ENCODE data around the gene INA. TPM values are rescaled to one million over a fixed set of nuclear protein-coding genes. Genes with fewer than 3 reads are reported as not detected.

The INA gene
- total RNA-seq, 2 experiments from 2014 or later = 0.09 TPM; not detected in 1

- peaks cover 2% of the 10 kb centered on the region for H3K4me1 Mint-ChIP-seq
- POLR2A ChIA-PET = no interaction called here
- DNase-seq = no peak
- H3K27ac Mint-ChIP-seq = no peak overlapping the region
- no peaks in the 10 kb centered on the region for H3K36me3 Mint-ChIP-seq
- peaks cover 73% of the 10 kb centered on the region for H3K27me3 Mint-ChIP-seq
- no peak for ATAC-seq (ENCODE audit: low read depth)
- H3K4me3 Mint-ChIP-seq = no peak overlapping the region
- H3K9me3 Mint-ChIP-seq = peaks cover 1% of the 10 kb centered on the region
Observed at GRCh38 chr10:103280506-103280905, 3.6 kb downstream of the INA start.

DNA sequence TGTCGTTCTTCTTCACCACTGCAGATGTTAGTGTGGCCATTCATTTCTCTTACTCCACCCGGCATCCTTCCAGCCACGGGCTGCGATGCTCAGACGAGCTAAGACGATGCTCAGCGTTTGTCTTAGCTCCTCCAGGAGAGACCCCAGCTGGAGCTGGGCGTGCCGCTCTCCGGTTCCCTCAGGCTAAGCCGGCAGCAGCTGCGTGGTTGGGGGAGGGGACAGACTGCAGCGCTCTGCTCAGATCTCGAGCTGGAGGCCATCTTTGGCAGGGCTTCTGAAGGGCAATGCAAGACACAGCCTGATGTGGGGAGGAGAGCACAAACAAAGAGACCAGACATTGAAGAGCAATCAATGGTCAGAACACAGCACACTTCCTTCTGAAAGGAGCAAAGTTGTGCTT, 4.8 kb downstream of the INA start:
- DNase-seq = no peak
- peaks cover 2% of the 10 kb centered on the region for H3K4me1 Mint-ChIP-seq
- POLR2A ChIA-PET = no interaction called here
- no peak for ATAC-seq (ENCODE audit: low read depth)
- no peak overlapping the region for H3K4me3 Mint-ChIP-seq
- no peak overlapping the region for H3K27ac Mint-ChIP-seq
- H3K9me3 Mint-ChIP-seq = peaks cover 1% of the 10 kb centered on the region
- no peaks in the 10 kb centered on the region for H3K36me3 Mint-ChIP-seq
- peaks cover 65% of the 10 kb centered on the region for H3K27me3 Mint-ChIP-seq

DNA sequence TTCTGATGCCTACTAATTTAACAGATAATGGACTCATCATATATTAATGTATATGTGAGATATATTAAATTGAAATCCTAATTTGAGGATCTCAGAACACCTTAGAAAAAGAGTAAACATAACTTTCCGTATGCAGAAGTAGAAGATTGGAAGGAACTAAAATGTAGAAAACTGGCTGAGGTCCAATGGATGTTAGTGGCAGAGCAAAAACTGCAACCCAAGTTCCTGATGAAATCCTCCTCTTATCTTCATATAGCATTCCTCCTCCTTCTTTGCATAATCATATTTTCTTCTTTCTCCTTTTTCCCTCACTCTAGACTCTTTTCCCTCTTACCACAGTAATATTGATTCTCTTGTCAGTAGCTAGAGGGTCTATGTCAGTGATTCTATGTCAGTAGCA, 6.0 kb downstream of the INA start:
- Mint-ChIP-seq H3K27me3 (peaks cover 67% of the 10 kb centered on the region), H3K4me1 (peaks cover 2% of the 10 kb centered on the region), H3K9me3 (peaks cover 1% of the 10 kb centered on the region), H3K27ac (no peak overlapping the region), H3K36me3 (no peaks in the 10 kb centered on the region), H3K4me3 (no peak overlapping the region)
- POLR2A ChIA-PET = no interaction called here
- DNase-seq = no peak
- ATAC-seq (ENCODE audit: low read depth) = no peak

DNA sequence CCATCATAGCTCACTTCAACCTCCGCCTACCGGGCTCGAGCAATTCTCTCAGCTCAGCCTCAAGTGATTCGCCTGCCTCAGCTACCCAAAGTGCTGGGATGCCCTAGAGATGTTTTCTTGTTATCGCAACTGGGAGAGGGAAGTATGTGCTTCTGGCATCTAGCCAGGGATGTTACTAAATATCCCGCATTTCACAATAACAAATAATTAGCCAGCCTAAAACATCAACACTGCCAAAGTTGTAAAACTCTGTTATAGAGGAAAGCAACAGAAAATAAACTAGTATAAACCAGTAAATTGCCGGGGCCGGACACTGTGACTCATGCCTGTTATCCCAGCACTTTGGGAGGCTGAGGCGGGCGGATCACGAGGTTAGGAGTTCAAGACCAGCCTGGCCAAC, 7.2 kb downstream of the INA start:
- H3K27me3 Mint-ChIP-seq = peaks cover 66% of the 10 kb centered on the region
- no peak overlapping the region for H3K4me3 Mint-ChIP-seq
- ATAC-seq (ENCODE audit: low read depth) (no peak), DNase-seq (no peak)
- H3K9me3 Mint-ChIP-seq = no peaks in the 10 kb centered on the region
- POLR2A ChIA-PET = no interaction called here
- no peaks in the 10 kb centered on the region for H3K36me3 Mint-ChIP-seq
- no peak overlapping the region for H3K27ac Mint-ChIP-seq
- no peaks in the 10 kb centered on the region for H3K4me1 Mint-ChIP-seq

- no peak for ATAC-seq (ENCODE audit: low read depth)
- Mint-ChIP-seq H3K27ac (no peak overlapping the region), H3K36me3 (no peaks in the 10 kb centered on the region), H3K9me3 (no peaks in the 10 kb centered on the region), H3K27me3 (peaks cover 46% of the 10 kb centered on the region), H3K4me3 (no peak overlapping the region), H3K4me1 (no peaks in the 10 kb centered on the region)
- no peak for DNase-seq
- POLR2A ChIA-PET = interaction anchor here (1.0 kb wide), 1 partner anchor 13 kb away, joined by 3 read pairs; no protein-coding TSS in a partner anchor
Observed at GRCh38 chr10:103287992-103288391, 11.1 kb downstream of the INA start.

GRCh38 chr10:103291588-103291987, 14.7 kb downstream of the INA start:
- POLR2A ChIA-PET = no interaction called here
- Mint-ChIP-seq H3K27me3 (peaks cover 35% of the 10 kb centered on the region), H3K27ac (no peak overlapping the region), H3K4me1 (no peaks in the 10 kb centered on the region), H3K4me3 (no peak overlapping the region), H3K9me3 (no peaks in the 10 kb centered on the region), H3K36me3 (no peaks in the 10 kb centered on the region)
- no peak for DNase-seq
- no peak for ATAC-seq (ENCODE audit: low read depth)

DNA sequence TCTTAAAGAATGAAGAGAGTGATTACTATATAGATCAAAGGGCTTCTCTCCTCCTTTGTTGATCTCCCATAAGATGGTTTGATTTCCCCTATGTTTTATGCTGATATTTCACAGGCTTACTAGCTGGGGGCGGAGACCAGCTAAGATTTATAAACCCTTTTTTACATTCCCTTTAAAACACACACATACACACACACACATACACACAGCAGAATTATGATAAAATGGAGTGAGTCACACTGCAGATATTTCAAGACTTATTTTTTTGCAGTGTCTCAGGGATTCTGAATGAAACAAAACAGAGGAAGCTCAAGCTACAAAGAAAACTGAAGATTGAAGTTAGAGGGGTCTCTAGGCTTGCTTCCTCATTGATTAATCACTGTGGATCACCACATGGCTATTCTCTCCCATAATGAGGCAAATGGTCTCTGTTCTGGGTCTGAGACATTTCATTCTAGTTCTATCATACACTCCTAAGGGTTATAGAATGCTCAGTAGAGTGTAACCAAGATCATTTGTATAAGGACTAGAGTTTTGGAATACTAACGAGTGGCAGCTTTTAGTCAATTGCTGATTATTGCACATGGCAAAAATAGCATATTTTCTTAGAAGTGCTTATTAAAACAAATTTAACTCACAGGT, 18.6 kb downstream of the INA start:
- no peak overlapping the region for H3K4me3 Mint-ChIP-seq
- H3K27me3 Mint-ChIP-seq = peaks cover 10% of the 10 kb centered on the region
- H3K4me1 Mint-ChIP-seq = peaks cover 4% of the 10 kb centered on the region
- no peaks in the 10 kb centered on the region for H3K9me3 Mint-ChIP-seq
- no peaks in the 10 kb centered on the region for H3K36me3 Mint-ChIP-seq
- ATAC-seq (ENCODE audit: low read depth) = no peak
- POLR2A ChIA-PET = no interaction called here
- DNase-seq = no peak
- H3K27ac Mint-ChIP-seq = no peak overlapping the region

GRCh38 chr10:103307594-103307993, 30.7 kb downstream of the INA start:
- H3K9me3 Mint-ChIP-seq = no peaks in the 10 kb centered on the region
- H3K36me3 Mint-ChIP-seq = peaks cover 20% of the 10 kb centered on the region
- H3K4me1 Mint-ChIP-seq = no peaks in the 10 kb centered on the region
- DNase-seq (no peak), ATAC-seq (ENCODE audit: low read depth) (no peak)
- no peak overlapping the region for H3K27ac Mint-ChIP-seq
- no peak overlapping the region for H3K4me3 Mint-ChIP-seq
- H3K27me3 Mint-ChIP-seq = no peaks in the 10 kb centered on the region
- POLR2A ChIA-PET = interaction anchor here (0.7 kb wide), 1 partner anchor 9 kb away, joined by 5 read pairs; no protein-coding TSS in a partner anchor

DNA sequence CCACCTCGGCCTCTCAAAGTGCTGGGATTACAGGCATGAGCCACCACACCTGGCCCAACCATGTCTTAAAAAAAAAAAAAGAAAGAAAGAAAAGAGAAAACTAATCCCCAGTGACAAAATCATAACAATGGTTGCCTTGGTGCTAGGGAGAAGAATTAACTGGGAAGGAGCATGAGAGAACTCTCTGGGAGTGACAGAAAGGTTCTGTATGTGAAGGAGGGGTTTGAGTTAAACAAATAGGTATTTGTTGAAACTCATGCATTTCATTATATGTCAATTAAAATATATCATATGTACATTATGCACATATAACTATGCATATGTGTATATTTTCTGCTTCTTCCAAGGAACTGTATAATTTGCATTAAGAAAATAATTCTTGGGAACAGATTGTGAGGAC, 33.3 kb downstream of the INA start:
- ATAC-seq (ENCODE audit: low read depth) = no peak
- H3K27ac Mint-ChIP-seq = no peak overlapping the region
- H3K36me3 Mint-ChIP-seq = peaks cover 22% of the 10 kb centered on the region
- H3K9me3 Mint-ChIP-seq = no peaks in the 10 kb centered on the region
- no peak for DNase-seq
- POLR2A ChIA-PET = interaction anchor here (0.7 kb wide), 1 partner anchor 58 kb away, joined by 3 read pairs; the partner anchor contains the start of gene TAF5
- H3K4me1 Mint-ChIP-seq = no peaks in the 10 kb centered on the region
- no peak overlapping the region for H3K4me3 Mint-ChIP-seq
- no peaks in the 10 kb centered on the region for H3K27me3 Mint-ChIP-seq

DNA sequence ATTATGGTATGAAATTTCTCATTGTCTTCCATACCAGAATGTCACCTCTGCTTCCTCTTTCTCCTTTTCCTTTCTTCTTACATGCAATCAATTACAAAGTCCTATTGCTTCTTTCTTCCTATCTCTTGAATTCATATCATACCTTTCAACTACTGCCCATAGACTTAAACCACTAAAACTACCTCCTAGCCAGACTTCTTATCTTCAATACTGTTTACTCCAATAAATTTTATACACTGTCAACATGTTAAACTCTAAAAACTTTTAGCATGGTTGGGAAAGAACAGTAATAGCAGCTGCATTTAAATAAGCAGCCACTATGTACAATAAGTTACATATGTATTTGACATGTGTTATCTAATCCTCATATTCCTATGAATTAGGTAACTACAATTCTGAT, 39.1 kb downstream of the INA start:
- no peak overlapping the region for H3K27ac Mint-ChIP-seq
- peaks cover 22% of the 10 kb centered on the region for H3K36me3 Mint-ChIP-seq
- no peaks in the 10 kb centered on the region for H3K9me3 Mint-ChIP-seq
- no peak for DNase-seq
- H3K4me3 Mint-ChIP-seq = no peak overlapping the region
- peaks cover 1% of the 10 kb centered on the region for H3K4me1 Mint-ChIP-seq
- no peak for ATAC-seq (ENCODE audit: low read depth)
- H3K27me3 Mint-ChIP-seq = no peaks in the 10 kb centered on the region
- POLR2A ChIA-PET = interaction anchor here (0.6 kb wide), 1 partner anchor 9 kb away, joined by 5 read pairs; no protein-coding TSS in a partner anchor

DNA sequence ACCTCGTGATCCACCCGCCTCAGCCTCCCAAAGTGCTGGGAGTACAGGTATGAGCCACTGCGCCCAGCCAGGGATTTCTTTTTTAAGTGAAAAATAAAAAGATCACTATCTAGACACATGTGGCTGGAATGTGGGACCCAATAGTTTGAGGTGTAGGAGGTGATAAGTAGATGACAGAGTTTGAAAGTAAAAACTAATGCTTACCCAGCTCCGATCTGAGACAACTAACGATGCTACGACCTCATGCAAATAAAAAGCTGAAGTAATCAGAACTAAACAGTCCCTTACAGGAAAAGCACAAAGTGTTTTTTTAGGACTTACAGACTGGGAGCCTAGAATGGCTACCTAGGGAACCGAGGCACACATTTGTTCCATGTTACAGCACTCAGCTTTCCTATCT, 51.0 kb downstream of the INA start:
- H3K27me3 Mint-ChIP-seq = no peaks in the 10 kb centered on the region
- DNase-seq (no peak), ATAC-seq (ENCODE audit: low read depth) (no peak)
- H3K4me1 Mint-ChIP-seq = no peaks in the 10 kb centered on the region
- H3K27ac Mint-ChIP-seq = no peak overlapping the region
- peaks cover 20% of the 10 kb centered on the region for H3K36me3 Mint-ChIP-seq
- POLR2A ChIA-PET = no interaction called here
- no peak overlapping the region for H3K4me3 Mint-ChIP-seq
- H3K9me3 Mint-ChIP-seq = no peaks in the 10 kb centered on the region

DNA sequence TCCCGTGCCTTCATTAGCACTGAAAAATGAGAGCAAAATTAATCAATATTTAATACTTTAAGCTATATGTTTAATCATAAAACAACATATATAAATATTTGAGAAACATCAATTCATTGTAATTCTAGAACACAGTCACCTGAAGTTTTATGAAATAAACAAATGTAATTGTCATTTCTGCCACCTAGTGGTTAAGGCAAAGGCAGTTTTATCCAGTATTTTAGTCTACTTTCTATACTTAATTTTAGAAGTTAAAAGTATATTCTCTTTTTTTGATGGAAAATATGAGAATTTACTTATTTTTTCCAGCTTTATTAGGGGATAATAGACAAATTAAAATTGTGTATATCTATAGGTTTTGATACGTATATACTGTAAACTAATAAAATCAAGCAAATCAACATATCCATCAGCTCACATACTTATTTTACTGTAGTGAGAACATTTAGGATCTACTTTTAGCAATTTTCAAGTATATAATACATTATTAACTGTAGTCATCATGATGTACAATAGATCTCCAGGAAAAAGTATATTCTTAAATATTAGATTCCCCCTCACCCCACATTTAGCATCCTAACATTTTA, 57.1 kb downstream of the INA start:
- Mint-ChIP-seq H3K27ac (no peak overlapping the region), H3K4me3 (no peak overlapping the region), H3K27me3 (no peaks in the 10 kb centered on the region), H3K9me3 (no peaks in the 10 kb centered on the region), H3K4me1 (no peaks in the 10 kb centered on the region), H3K36me3 (peaks cover 21% of the 10 kb centered on the region)
- POLR2A ChIA-PET = no interaction called here
- ATAC-seq (ENCODE audit: low read depth) (no peak), DNase-seq (no peak)

DNA sequence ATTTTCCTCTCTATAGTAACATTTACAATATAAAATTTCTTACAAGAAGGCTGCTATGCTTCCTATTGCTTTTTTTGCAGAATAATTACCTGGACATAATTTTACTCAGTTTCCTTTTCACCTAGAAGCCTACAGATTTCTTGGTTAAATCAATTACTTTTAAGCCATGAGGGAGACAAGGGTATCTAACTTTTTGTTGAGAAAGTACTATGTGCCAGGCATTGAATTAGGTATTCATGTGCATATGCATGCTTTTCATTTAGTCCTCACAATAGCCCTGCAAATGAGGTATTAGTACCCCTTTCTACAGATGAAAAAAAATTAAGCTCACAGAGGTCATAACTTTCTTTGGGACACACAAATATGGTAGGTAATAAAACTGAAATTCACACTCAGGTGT, 57.6 kb downstream of the INA start:
- Mint-ChIP-seq H3K27ac (no peak overlapping the region), H3K36me3 (peaks cover 21% of the 10 kb centered on the region), H3K27me3 (no peaks in the 10 kb centered on the region), H3K4me3 (no peak overlapping the region), H3K9me3 (no peaks in the 10 kb centered on the region), H3K4me1 (no peaks in the 10 kb centered on the region)
- DNase-seq (no peak), ATAC-seq (ENCODE audit: low read depth) (no peak)
- POLR2A ChIA-PET = no interaction called here

DNA sequence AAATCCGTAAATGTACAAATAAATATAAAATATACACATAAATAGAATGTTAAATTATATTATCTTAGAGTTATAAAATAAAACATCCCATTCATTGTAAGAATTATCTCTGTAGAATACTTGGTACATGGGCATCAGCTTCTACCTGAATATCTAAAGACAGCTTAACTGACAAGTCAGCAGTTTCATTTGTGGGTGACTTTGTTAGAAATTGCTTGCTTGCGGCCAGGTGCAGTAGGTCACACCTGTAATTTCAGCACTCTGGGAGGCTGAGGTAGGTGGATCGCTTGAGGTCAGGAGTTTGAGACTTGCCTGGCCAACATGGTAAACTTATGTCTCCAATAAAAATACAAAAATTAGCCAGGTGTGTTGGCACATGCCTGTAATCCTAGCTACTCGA, 59.4 kb downstream of the INA start:
- Mint-ChIP-seq H3K9me3 (no peaks in the 10 kb centered on the region), H3K36me3 (peaks cover 21% of the 10 kb centered on the region), H3K27ac (no peak overlapping the region), H3K27me3 (no peaks in the 10 kb centered on the region), H3K4me1 (no peaks in the 10 kb centered on the region), H3K4me3 (no peak overlapping the region)
- DNase-seq = no peak
- POLR2A ChIA-PET = interaction anchor here (0.5 to 1.0 kb wide), 2 partner anchors 14 to 20 kb away, joined by 3 read pairs; no protein-coding TSS in a partner anchor
- ATAC-seq (ENCODE audit: low read depth) = no peak

All from activated naive CD8-positive, alpha-beta T cell treated with anti-CD3 and anti-CD28 coated beads, Interleukin-2, amount 10 ng/mL, durations not matched to agents 7 days and 5 days (primary cell).